ENCODE data around the gene PITX1. TPM values are rescaled to one million over a fixed set of nuclear protein-coding genes. Genes with fewer than 3 reads are reported as not detected.

PITX1 gene
- total RNA-seq, 2 experiments from 2014 or later, result 56.3 to 76.4 TPM

- Histone ChIP-seq H3K4me1 (ENCODE audit: insufficient read depth, low read length, poor library complexity, severe bottlenecking) (peaks cover 71% of the 10 kb centered on the region), H3K36me3 (ENCODE audit: insufficient read depth, low read length) (no peaks in the 10 kb centered on the region), H3K9me2 (ENCODE audit: insufficient read depth, low read length) (no peaks in the 10 kb centered on the region), H3K27ac (ENCODE audit: low read depth, low read length, poor library complexity, severe bottlenecking) (no peak overlapping the region), H3K4me3 (ENCODE audit: low read depth, low read length, poor library complexity, severe bottlenecking) (no peak overlapping the region), H2AFZ (ENCODE audit: low read length) (no peak overlapping the region; the same call in 1 of the 2 replicates), H3K4me2 (ENCODE audit: low read length) (no peak overlapping the region), H3K9me3 (ENCODE audit: low read length) (no peaks in the 10 kb centered on the region), H4K20me1 (ENCODE audit: insufficient read depth, low read length) (no peaks in the 10 kb centered on the region), H3K79me2 (ENCODE audit: insufficient read depth, low read depth, low read length) (peaks cover 6% of the 10 kb centered on the region; the same call in 1 of the 2 replicates)
- ChIA-PET POLR2A (interaction anchor here (1.9 kb wide), 1 partner anchor 120 kb away, joined by 5 read pairs; no protein-coding TSS in a partner anchor), CTCF (ENCODE audit: unreplicated experiment) (interaction anchor here (0.6 kb wide), 1 partner anchor 196 kb away, joined by 4 read pairs; no protein-coding TSS in a partner anchor)
- intact Hi-C loops (cut with micrococcal nuclease; ENCODE audit: unreplicated experiment), result no loop called here
- TF ChIP-seq EZH2phosphoT487 (IDR thresholded peaks at IDR 0.05; ENCODE audit: borderline replicate concordance, low read depth, low read length) (no peak), CTCF (conservative IDR thresholded peaks at IDR 0.05; ENCODE audit: low read length) (peak; percentile 67)
- BruUV-seq (replicated peaks), result no TSS peak
- DNase-seq (ENCODE audit: low spot score), result no peak
These were observed 25.2 kb upstream of the PITX1 start for GRCh38 chr5:135059000-135059923.

GRCh38 chr5:135058331-135058732 lies 24.3 kb upstream of the PITX1 start:
- peak overlapping the region; percentile 14; the same call in 1 of the 2 replicates for H2AFZ ChIP-seq (ENCODE audit: low read length)
- TF ChIP-seq CTCF (conservative IDR thresholded peaks at IDR 0.05; ENCODE audit: low read length) (no peak), EZH2phosphoT487 (IDR thresholded peaks at IDR 0.05; ENCODE audit: borderline replicate concordance, low read depth, low read length) (no peak)
- H3K79me2 ChIP-seq (ENCODE audit: insufficient read depth, low read depth, low read length), result peaks cover 6% of the 10 kb centered on the region; the same call in 1 of the 2 replicates
- no peaks in the 10 kb centered on the region for H3K9me3 ChIP-seq (ENCODE audit: low read length)
- DNase-seq (ENCODE audit: low spot score), result no peak
- no peaks in the 10 kb centered on the region for H3K9me2 ChIP-seq (ENCODE audit: insufficient read depth, low read length)
- BruUV-seq (replicated peaks), result no TSS peak
- no peaks in the 10 kb centered on the region for H3K36me3 ChIP-seq (ENCODE audit: insufficient read depth, low read length)
- H3K4me1 ChIP-seq (ENCODE audit: insufficient read depth, low read length, poor library complexity, severe bottlenecking), result peaks cover 71% of the 10 kb centered on the region
- H3K4me3 ChIP-seq (ENCODE audit: low read depth, low read length, poor library complexity, severe bottlenecking), result no peak overlapping the region
- no peaks in the 10 kb centered on the region for H4K20me1 ChIP-seq (ENCODE audit: insufficient read depth, low read length)
- H3K4me2 ChIP-seq (ENCODE audit: low read length), result peak overlapping the region; percentile 2; the same call in 1 of the 2 replicates
- H3K27ac ChIP-seq (ENCODE audit: low read depth, low read length, poor library complexity, severe bottlenecking), result no peak overlapping the region
- ChIA-PET CTCF (ENCODE audit: unreplicated experiment) (no interaction called here), POLR2A (interaction anchor here (1.9 kb wide), 1 partner anchor 121 kb away, joined by 5 read pairs; no protein-coding TSS in a partner anchor)
- intact Hi-C loops (cut with micrococcal nuclease; ENCODE audit: unreplicated experiment), result no loop called here
